GM19035 (cell line): ENCODE data around the gene RXFP1.

ENCODE experiments used
- ATAC-seq: cut with Tn5 transposase; IDR thresholded peaks from one replicate; pipeline ENCODE4 v1.9.1; 2021; ENCODE audit not compliant: unreplicated experiment

Gene RXFP1

GRCh38 chr4:158541506-158541905, 19.8 kb downstream of the RXFP1 start:
- no peak for ATAC-seq

GRCh38 chr4:158543191-158543590, 21.5 kb downstream of the RXFP1 start:
- no peak for ATAC-seq

DNA sequence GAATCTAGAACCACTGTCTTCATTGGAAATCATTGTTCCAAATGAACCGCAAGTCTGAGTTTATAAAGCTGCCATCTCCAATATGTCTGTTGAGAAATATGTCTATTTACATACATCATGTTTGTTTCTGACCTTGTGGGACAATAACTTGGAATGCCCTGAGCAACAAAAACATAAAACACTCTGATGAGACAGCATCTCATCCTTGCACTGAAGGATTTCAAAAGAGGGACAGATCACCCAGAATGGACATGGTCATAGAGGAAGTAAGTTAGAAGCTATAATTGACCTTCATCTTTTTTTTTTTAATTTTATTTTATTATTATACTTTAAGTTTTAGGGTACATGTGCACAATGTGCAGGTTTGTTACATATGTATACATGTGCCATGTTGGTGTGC, 22.5 kb downstream of the RXFP1 start:
- no peak for ATAC-seq

DNA sequence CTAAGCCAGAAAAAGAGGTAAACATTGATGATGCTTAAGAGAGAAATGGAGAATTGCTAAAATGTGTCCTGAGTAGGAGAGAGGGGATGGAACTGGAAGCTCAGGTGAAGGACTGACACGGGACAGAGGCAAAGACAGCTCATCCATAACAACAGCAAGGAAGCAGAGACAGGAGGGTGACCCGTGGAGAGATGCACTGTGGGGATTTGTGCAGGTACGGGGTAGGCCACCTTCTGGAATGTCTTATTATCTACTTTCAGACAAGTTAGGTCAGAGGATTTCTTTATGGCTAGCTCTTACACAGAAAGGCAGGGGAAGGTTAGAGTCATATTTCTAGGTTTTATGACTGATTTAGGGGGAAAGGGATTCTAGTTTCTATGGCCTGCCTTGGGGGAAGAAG, 31.7 kb downstream of the RXFP1 start:
- no peak for ATAC-seq

GRCh38 chr4:158560284-158560683, 38.6 kb downstream of the RXFP1 start:
- ATAC-seq = no peak

- ATAC-seq = no peak
These were observed 45.2 kb downstream of the RXFP1 start for GRCh38 chr4:158566860-158567259.

DNA sequence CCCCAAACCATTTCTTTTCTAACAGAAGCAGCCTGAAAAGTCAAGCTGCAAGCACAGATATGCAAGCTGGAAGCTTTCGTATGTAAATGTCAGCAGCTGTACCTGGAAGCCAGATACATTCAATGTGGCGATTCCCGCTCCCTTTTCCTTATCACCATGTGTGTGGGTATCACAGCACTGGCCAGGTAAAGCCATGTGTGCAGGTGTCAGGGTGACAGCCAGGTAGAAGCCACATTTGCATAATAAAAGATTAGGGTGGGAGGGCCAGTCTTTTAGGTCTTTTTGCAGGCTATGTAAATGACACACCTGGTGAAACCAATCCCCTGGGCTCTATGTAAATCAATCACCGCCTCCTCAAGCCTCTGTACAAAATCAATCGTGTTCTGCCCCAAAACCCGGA, 50.1 kb downstream of the RXFP1 start:
- ATAC-seq = no peak

DNA sequence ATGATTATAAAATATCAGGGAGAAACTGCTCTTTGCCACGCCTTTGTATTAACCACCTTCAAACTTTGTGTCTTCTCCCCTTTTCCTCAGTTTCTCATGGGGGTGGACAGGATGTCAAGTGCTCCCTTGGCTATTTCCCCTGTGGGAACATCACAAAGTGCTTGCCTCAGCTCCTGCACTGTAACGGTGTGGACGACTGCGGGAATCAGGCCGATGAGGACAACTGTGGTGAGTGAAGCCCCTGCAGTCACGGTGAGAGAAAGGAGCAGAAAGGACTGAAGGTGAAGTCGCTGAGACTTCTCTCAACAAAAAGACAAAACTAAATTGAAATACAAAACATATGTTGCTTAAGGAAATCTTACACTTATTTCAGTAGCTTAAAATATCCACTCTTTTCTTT, 50.9 kb downstream of the RXFP1 start:
- ATAC-seq = no peak

- ATAC-seq = no peak
These were observed 56.8 kb downstream of the RXFP1 start for GRCh38 chr4:158578476-158578875.

GRCh38 chr4:158580064-158580463, 58.4 kb downstream of the RXFP1 start:
- no peak for ATAC-seq

- ATAC-seq = no peak
These were observed 59.5 kb downstream of the RXFP1 start for GRCh38 chr4:158581161-158581560.

GRCh38 chr4:158586881-158587280, 65.2 kb downstream of the RXFP1 start:
- no peak for ATAC-seq

GRCh38 chr4:158588285-158588684, 66.6 kb downstream of the RXFP1 start:
- no peak for ATAC-seq

DNA sequence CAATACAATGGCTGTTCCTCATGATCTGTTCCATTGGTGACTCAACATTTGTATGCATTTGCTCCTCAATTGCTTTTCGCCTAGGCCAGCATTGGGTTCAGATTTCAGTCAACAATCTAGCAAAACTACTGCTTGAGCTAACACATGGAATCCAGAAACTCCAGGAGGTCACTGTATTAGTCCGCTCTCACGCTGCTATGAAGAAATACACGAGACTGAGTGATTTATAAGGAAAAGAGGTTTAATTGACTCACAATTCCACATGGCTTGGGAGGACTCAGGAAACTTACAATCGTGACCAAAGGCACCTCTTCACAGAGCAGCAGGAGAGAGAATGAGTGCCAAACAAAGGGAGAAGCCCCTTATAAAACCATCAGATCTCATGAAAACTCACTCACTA, 67.1 kb downstream of the RXFP1 start:
- no peak for ATAC-seq

GRCh38 chr4:158590306-158590705, 68.6 kb downstream of the RXFP1 start:
- ATAC-seq = no peak

DNA sequence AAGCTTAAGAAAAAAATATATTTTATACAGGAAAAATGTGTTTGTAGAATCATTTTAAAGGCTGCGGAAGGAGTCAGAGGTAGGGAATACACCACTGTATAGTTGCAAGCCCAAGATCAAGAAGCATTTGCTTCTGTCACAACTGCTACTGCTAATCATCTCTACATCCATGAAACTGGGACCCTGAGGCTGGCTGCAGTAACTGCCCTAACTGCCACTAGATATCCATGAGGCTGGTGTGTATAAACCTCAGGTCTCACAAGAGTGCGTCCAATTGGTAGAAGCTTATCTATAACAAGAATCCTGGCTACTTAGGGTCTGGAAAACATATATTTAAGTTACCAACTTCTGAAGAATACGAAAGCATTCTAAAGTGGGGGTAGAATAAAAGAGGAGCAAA, 69.1 kb downstream of the RXFP1 start:
- ATAC-seq = no peak

DNA sequence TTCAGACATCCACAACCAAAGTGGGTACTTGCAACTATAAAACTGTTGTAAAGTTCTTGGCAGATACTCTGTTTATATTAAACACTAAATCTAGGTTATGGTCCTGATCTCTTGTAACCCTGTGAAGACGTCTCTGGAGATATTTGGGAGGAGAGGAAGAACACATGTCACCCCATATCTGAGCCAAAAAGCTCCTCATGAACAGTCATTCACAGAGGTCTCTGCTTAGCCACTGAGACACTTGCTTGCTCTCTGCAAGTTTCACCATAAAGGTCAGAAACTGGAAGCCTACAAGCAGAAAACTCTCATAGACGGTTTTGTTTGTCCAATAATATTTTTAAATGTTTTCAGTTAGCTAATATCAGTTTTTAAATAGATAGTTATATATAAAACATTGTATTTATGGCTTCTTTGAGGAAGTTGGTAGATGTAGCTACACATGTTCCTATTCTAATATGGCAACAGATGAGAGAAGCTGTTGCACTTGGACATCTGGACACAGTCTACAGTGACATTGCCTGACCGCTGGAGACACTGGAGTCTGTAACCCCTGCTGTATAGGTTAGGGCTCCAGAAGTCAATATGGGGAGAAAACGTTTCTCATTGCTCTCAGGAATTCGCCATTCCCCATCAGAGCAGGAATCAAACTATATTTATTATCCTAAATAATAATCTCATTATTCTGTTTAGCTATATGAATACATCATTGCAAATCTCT, 76.4 kb downstream of the RXFP1 start:
- no peak for ATAC-seq

DNA sequence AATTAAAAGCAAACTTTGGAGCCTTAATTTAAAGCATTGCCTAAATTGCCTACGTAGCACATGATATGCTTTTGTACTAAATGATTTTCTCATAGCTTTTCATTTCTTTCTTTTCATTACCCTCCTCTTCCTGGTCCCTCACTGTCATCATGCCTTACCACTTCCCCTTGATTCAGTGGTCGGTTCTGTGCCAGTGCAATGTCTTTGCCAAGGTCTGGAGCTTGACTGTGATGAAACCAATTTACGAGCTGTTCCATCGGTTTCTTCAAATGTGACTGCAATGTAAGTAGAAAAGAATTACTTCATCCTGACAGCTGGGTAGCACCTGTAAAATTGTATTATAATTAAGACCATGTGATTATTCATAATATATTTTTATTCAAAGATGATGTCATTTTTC, 77.5 kb downstream of the RXFP1 start:
- no peak for ATAC-seq

DNA sequence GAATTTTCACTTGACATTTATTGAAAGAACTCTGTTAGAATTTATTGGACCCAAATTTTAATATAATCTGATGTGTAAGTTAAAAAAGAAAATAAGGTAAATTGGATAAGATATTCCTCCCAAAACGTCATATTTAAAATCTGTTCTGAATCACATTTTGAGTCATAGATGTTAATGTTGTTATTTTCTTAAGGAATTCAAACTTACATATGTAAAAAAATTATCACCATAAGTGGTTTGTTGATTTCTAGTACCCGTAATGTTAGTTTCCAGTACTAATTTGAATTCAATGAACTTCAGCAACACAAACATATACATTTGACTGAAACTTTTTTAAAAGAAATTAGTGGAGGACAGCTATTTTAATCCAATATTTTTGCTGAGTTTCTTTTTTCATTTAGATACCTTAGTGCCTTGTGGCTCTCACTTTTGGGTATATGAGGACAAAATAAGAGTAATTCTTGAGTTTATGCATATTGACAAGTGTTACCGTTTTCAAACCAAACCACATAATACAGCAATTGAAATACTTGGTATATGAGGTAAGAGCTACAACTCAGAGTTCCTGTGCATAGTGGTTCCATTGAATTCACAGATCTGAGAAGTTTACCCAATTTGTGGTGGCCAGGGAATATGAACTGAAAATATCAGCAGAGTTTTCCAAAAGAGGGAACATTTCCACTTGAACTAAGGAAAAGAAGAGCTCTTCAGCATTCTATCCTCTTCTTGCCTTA, 78.2 kb downstream of the RXFP1 start:
- ATAC-seq = no peak

DNA sequence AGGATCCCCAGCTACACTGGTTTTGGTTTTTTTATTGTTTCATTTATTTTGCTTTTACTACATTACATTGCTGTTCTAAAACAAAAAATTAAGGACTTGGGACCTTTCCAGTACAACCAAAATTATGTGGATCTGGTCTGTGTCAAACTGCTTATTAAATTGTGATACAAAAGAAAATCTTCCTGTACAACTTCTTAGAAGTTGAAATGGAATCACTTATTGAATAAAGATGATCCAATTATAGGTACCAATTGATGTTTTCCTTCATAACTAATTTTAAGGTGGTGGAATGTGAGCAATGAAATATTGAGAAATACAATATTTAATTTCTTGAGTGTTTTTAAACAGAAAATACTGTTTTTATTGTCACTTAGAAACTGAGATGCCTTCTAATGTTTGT, 82.7 kb downstream of the RXFP1 start:
- ATAC-seq = no peak

- no peak for ATAC-seq
These were observed 83.7 kb downstream of the RXFP1 start for GRCh38 chr4:158605393-158605792.

- no peak for ATAC-seq
These were observed 85.3 kb downstream of the RXFP1 start for GRCh38 chr4:158606969-158607368.

- ATAC-seq = no peak
These were observed 87.4 kb downstream of the RXFP1 start for GRCh38 chr4:158609116-158609515.
